Esophagus squamous epithelium (tissue), 5 donors: Measurements from ENCODE around the gene RASGRF2. TPM values are rescaled to one million over a fixed set of nuclear protein-coding genes. Genes with fewer than 3 reads are reported as not detected.
A peak's percentile ranks its signal among the peaks of the same experiment; 100 is the strongest.

ENCODE experiments used
- DNase-seq: peaks from one replicate; lab custom pipeline; 2025; lab: John Stamatoyannopoulos, UW
- H3K27ac ChIP-seq, 4 donors: fragments of 200-600 bp; sonication (generic); one replicate each; pipeline ENCODE4 v1.5.1; 2016 to 2019; ENCODE audit warnings: mild to moderate bottlenecking in 1 of 4
- H3K27me3 ChIP-seq, 4 donors: fragments of 200-600 bp; sonication (generic); 1 replicate in 3 of 4; 2 replicates in 1 of 4; pipeline versions ENCODE4 v1.5.1 to v1.6.0; 2017 to 2021; ENCODE audit warnings: antibody characterized with exemption in 1 of 4
- H3K36me3 ChIP-seq, 3 donors: fragments of 200-600 bp; sonication (generic); one replicate each; pipeline ENCODE4 v1.5.1; 2016 to 2019
- H3K4me1 ChIP-seq, 3 donors: fragments of 200-600 bp; sonication (generic); one replicate each; pipeline ENCODE4 v1.5.1; 2017 to 2019
- H3K4me3 ChIP-seq, 4 donors: fragments of 200-600 bp; sonication (generic); 1 replicate in 3 of 4; 2 replicates in 1 of 4; pipeline ENCODE4 v1.5.1; 2016 to 2019; ENCODE audit warnings: mild to moderate bottlenecking in 2 of 4, moderate library complexity in 1 of 4
- H3K9me3 ChIP-seq, 3 donors: fragments of 200-600 bp; sonication (generic); one replicate each; pipeline ENCODE4 v1.5.1; 2016 to 2019
- CTCF ChIP-seq, 6 experiments: fragments of 450-650 bp in 4 of 6; fragments of 200-600 bp in 2 of 6; sonication (generic) in 2 of 6; IDR thresholded peaks; one replicate each; pipeline ENCODE4 v1.5.1; 2016 to 2019; ENCODE audit warnings: antibody characterized with exemption in 6 of 6, mild to moderate bottlenecking in 4 of 6, moderate library complexity in 4 of 6
- POLR2A ChIP-seq, 4 donors: fragments of 450-650 bp; IDR thresholded peaks; one replicate each; pipeline ENCODE4 v1.6.1; 2017; ENCODE audit warnings: antibody characterized with exemption in 4 of 4, mild to moderate bottlenecking in 4 of 4, moderate library complexity in 3 of 4
- WGBS, 2 donors: methylation state at CpG; one replicate each; pipeline ENCODE4 v1.1.5; 2018; 5-methylcytosine and 5-hydroxymethylcytosine counted together
- intact Hi-C: fragments of 100-400 bp; cut with DNase I; formaldehyde crosslinking; loops from one replicate; pipeline ENCODE4 v1.15.0; 2022
- total RNA-seq, 4 donors: library from RNA; depleted of rRNA; stranded (reverse); fragments of >200 nt; gene quantifications; one replicate each; pipeline ENCODE4 v1.1.0, GENCODE V29; 2016
- donor health status: DM: yes; HTN: yes; CAD: no.

RASGRF2 gene
- total RNA-seq, 4 donors from 2014 or later: 0.49 to 3.2 (median 0.62) TPM

DNA sequence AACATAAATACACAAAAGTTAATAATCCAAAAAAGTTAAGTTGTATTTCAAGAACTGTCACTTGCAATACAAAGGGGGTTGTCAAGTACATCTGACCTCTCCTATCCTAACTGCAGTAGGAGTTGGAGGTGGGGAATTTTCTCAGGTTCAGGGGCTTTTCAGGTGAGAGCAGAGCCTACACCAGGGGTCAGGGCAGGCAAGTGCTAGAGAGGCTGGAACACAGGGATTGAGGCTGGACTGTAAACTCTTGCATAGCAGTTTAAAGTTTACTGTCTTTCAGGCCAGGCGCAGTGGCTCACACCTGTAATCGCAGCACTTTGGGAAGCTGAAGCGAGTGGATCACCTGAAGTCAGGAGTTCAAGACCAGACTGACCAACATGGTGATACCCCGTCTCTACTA, 25.4 kb upstream of the RASGRF2 start:
- no peak for DNase-seq
- Histone ChIP-seq H3K4me3 (no peak overlapping the region), H3K9me3 (no peaks in the 10 kb centered on the region), H3K4me1 (no peaks in the 10 kb centered on the region), H3K27me3 (no peaks in the 10 kb centered on the region), H3K36me3 (no peaks in the 10 kb centered on the region), H3K27ac (no peak overlapping the region)
- 88 to 100% methylated on average over 1 to 3 of the region's 4 CpGs for WGBS, 2 donors
- TF ChIP-seq CTCF (IDR thresholded peaks at IDR 0.05): no peak
- TF ChIP-seq POLR2A (IDR thresholded peaks at IDR 0.05): no peak
- intact Hi-C loops: no loop called here

GRCh38 chr5:80935811-80936385, 24.3 kb upstream of the RASGRF2 start:
- no peak overlapping the region for H3K4me3 ChIP-seq
- H3K9me3 ChIP-seq: no peaks in the 10 kb centered on the region
- H3K36me3 ChIP-seq: no peaks in the 10 kb centered on the region
- intact Hi-C loops: no loop called here
- no peak overlapping the region for H3K27ac ChIP-seq
- no peak for TF ChIP-seq POLR2A (IDR thresholded peaks at IDR 0.05)
- TF ChIP-seq CTCF (IDR thresholded peaks at IDR 0.05): peak in 1 of 6 experiments; percentile 5
- 37 to 46% methylated on average over 3 of the region's 3 CpGs for WGBS, 2 donors
- no peak for DNase-seq
- no peaks in the 10 kb centered on the region for H3K4me1 ChIP-seq
- H3K27me3 ChIP-seq: no peaks in the 10 kb centered on the region

DNA sequence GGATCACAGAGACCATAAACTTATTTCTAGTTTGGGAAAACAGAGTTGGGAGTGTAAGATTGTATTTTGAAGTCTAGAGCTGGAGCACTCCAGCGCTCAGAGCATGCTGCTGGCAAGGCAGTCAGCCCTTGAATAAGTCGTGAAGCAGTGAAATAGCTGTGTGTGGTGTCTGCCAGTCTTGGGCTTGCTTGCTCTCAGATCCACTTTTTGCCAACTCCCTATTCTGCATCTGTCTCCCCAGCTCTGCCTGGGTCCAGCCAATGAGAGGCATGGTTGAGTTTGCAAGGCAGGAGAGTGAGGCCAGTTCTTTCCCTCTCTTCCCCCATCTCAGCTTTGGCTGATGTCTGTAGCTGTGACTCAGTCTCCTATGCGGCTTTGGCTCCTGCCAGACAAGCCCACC, 23.3 kb upstream of the RASGRF2 start:
- DNase-seq: no peak
- no peaks in the 10 kb centered on the region for H3K27me3 ChIP-seq
- no peak overlapping the region for H3K4me3 ChIP-seq
- WGBS, 2 donors: 89 to 91% methylated on average over 3 of the region's 3 CpGs
- no peaks in the 10 kb centered on the region for H3K36me3 ChIP-seq
- no peaks in the 10 kb centered on the region for H3K4me1 ChIP-seq
- TF ChIP-seq POLR2A (IDR thresholded peaks at IDR 0.05): no peak
- TF ChIP-seq CTCF (IDR thresholded peaks at IDR 0.05): no peak
- intact Hi-C loops: no loop called here
- no peaks in the 10 kb centered on the region for H3K9me3 ChIP-seq
- H3K27ac ChIP-seq: no peak overlapping the region

DNA sequence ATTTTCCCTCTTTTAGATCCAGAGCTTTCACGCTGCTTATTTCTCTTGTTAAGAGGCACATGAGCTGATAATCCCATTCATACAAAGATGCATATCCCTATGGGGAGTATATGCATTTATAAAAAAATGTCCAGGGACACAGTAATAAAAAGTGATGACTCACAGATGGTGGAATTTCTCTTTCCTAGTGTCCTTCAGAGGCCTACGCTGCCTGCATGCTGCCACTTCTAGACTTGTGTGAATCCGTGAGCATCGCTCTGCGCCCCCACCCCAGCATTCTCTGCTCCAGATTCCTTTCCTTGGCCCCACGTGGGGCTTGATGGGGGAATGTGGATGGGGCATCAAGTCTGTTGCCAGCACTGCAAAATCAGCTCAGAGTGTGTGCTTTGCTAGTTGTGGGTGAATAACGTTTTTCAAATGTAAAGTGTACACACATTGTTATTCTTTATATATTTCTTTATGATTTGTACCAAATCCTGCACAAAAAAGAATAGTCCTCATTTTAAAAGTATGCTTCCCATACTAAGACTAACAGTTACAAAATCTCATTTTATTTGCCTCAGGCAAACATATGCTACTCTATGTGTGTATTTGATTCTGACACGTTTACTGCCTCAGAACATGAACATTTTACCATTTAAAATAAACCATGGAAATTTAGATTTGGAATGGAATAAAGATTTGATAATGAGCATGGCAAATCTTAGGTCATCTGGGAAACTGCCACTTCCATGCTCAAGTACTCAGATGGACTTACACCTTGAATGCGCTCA, 22.4 kb upstream of the RASGRF2 start:
- no peaks in the 10 kb centered on the region for H3K27me3 ChIP-seq
- intact Hi-C loops: no loop called here
- H3K4me3 ChIP-seq: no peak overlapping the region
- WGBS, 2 donors: 71 to 74% methylated on average over 9 of the region's 9 CpGs
- no peak overlapping the region for H3K27ac ChIP-seq
- H3K36me3 ChIP-seq: no peaks in the 10 kb centered on the region
- TF ChIP-seq POLR2A (IDR thresholded peaks at IDR 0.05): no peak
- TF ChIP-seq CTCF (IDR thresholded peaks at IDR 0.05): no peak
- H3K9me3 ChIP-seq: no peaks in the 10 kb centered on the region
- no peaks in the 10 kb centered on the region for H3K4me1 ChIP-seq
- no peak for DNase-seq

DNA sequence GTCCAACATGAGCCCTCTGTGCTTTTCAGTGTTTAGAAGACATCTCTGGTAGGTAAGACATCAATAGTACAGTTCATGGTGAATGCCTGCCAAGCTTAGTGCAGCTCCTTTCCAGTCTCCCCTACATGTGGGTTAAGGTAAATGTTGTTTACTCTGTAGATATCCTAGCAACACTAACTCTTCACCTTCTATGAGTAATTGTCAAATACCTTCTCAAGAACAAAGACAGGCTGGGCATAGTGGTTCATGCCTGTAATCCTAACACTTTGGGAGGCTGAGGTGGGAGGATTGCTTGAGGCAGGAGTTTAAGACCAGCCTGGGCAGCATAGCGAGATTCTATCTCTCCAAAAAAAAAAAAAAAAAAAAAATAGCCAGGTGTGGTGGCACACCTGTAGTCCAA, 18.7 kb upstream of the RASGRF2 start:
- Histone ChIP-seq H3K4me1 (no peaks in the 10 kb centered on the region), H3K36me3 (no peaks in the 10 kb centered on the region), H3K4me3 (no peak overlapping the region), H3K9me3 (no peaks in the 10 kb centered on the region), H3K27me3 (no peaks in the 10 kb centered on the region), H3K27ac (no peak overlapping the region)
- DNase-seq: no peak
- intact Hi-C loops: no loop called here
- WGBS, 2 donors: 33 to 75% methylated on average over 1 of the region's 1 CpG
- TF ChIP-seq CTCF (IDR thresholded peaks at IDR 0.05) (no peak), POLR2A (IDR thresholded peaks at IDR 0.05) (no peak)
